Osteoblast (primary cell): Measurements from ENCODE around the gene NAV3. TPM values are rescaled to one million over a fixed set of nuclear protein-coding genes. Genes with fewer than 3 reads are reported as not detected.

Experiments used
- DNase-seq: peaks from one replicate; pipeline ENCODE4 v3.0.0; 2011; ENCODE audit warnings: low spot score, mixed read lengths; ENCODE audit not compliant: insufficient read length; ENCODE audit errors: missing footprints
- H2AFZ ChIP-seq: 2 replicates; pipeline ENCODE4 v1.6.0; 2011; ENCODE audit warnings: mild to moderate bottlenecking, low read length
- H3K27ac ChIP-seq: 2 replicates; pipeline ENCODE4 v1.5.1; 2011; ENCODE audit warnings: mild to moderate bottlenecking, low read depth, low read length, moderate library complexity
- H3K27me3 ChIP-seq: 2 replicates; pipeline ENCODE4 v1.6.0; 2012; ENCODE audit warnings: mild to moderate bottlenecking, control low read depth, inconsistent platforms, low read length, moderate library complexity; ENCODE audit not compliant: insufficient read depth
- H3K36me3 ChIP-seq: 2 replicates; pipeline ENCODE4 v1.5.1; 2011; ENCODE audit warnings: mild to moderate bottlenecking, low read length, control low read depth, moderate library complexity; ENCODE audit not compliant: insufficient read depth
- H3K4me1 ChIP-seq: 2 replicates; pipeline ENCODE4 v1.5.1; 2011; ENCODE audit warnings: mild to moderate bottlenecking, low read length, control low read depth, moderate library complexity; ENCODE audit not compliant: insufficient read depth
- H3K4me2 ChIP-seq: 2 replicates; pipeline ENCODE4 v1.6.0; 2011; ENCODE audit warnings: mild to moderate bottlenecking, low read length; ENCODE audit not compliant: insufficient read depth
- H3K4me3 ChIP-seq: fragments of 200-600 bp; sonication (generic); 3 replicates; pipeline ENCODE4 v1.5.1; 2012; ENCODE audit warnings: mild to moderate bottlenecking, low read length, inconsistent platforms; ENCODE audit not compliant: insufficient read depth
- H3K79me2 ChIP-seq: 2 replicates; pipeline ENCODE4 v1.6.0; 2012; ENCODE audit warnings: mild to moderate bottlenecking, low read length, control low read depth, inconsistent platforms; ENCODE audit not compliant: insufficient read depth
- H3K9me3 ChIP-seq: 2 replicates; pipeline ENCODE4 v1.5.1; 2011; ENCODE audit warnings: low read depth, low read length, control low read depth
- H4K20me1 ChIP-seq: 2 replicates; pipeline ENCODE4 v1.6.0; 2012; ENCODE audit warnings: mild to moderate bottlenecking, low read length, control low read depth; ENCODE audit not compliant: insufficient read depth
- total RNA-seq: library from RNA; depleted of rRNA; stranded (reverse); fragments of >200 nt; gene quantifications from 2 replicates; pipeline ENCODE4 v1.2.3, GENCODE V29; 2012
- TF ChIP-seq, protein P1 (sequence below): IDR thresholded peaks from 2 replicates; pipeline ENCODE4 v1.5.1; 2011; ENCODE audit warnings: mild to moderate bottlenecking, low read depth, low read length, moderate library complexity; ENCODE audit errors: extremely low read depth

NAV3 gene
- total RNA-seq, 1 donor = 84.7 TPM

DNA sequence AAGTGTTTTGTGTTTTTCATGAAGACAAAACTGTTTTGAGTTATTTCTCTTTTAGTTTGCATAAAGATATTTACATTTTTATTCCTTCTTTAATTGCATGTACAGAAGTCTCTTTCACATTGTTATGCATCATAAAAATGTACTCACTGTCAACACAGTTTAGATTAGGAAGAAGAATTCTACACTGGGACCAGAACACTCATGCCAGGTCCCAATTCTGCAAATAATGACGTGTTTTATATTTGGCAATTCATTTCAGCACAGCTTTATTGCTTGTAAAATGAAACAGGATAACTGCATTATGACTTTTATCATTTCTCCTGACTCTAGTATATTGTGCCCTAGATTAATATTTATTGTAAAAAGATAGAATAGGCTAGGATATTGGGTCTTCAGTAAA is 369.2 kb downstream of the NAV3 start:
- Histone ChIP-seq H4K20me1 (no peaks in the 10 kb centered on the region), H3K9me3 (no peaks in the 10 kb centered on the region), H3K27ac (no peak overlapping the region), H3K4me3 (no peak overlapping the region), H3K27me3 (no peaks in the 10 kb centered on the region), H3K4me2 (no peak overlapping the region), H3K79me2 (no peaks in the 10 kb centered on the region), H3K4me1 (peaks cover 7% of the 10 kb centered on the region), H2AFZ (no peak overlapping the region), H3K36me3 (peaks cover 10% of the 10 kb centered on the region)
- TF ChIP-seq, protein P1, sequence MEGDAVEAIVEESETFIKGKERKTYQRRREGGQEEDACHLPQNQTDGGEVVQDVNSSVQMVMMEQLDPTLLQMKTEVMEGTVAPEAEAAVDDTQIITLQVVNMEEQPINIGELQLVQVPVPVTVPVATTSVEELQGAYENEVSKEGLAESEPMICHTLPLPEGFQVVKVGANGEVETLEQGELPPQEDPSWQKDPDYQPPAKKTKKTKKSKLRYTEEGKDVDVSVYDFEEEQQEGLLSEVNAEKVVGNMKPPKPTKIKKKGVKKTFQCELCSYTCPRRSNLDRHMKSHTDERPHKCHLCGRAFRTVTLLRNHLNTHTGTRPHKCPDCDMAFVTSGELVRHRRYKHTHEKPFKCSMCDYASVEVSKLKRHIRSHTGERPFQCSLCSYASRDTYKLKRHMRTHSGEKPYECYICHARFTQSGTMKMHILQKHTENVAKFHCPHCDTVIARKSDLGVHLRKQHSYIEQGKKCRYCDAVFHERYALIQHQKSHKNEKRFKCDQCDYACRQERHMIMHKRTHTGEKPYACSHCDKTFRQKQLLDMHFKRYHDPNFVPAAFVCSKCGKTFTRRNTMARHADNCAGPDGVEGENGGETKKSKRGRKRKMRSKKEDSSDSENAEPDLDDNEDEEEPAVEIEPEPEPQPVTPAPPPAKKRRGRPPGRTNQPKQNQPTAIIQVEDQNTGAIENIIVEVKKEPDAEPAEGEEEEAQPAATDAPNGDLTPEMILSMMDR = no peak
- no peak for DNase-seq

DNA sequence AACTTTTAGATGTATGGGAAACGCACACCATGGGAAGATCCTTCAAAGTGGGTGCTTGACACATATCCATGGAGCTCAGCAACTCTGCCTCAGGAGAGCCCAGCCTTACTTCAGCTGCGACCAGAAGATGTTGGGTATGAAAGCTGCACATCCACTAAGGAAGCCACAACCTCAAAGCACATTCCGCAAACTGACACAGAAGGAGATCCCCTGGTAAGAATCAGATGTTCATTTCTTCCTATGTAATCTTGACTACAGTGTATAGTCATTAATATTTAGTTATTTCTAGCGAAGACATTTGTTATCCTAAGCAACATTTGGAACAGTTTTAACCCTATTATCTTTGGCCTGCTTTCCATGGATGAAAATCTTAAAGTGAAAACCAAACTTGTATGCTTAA is 374.2 kb downstream of the NAV3 start:
- Histone ChIP-seq H3K27ac (no peak overlapping the region), H3K79me2 (no peaks in the 10 kb centered on the region), H3K4me2 (no peak overlapping the region), H3K27me3 (no peaks in the 10 kb centered on the region), H4K20me1 (no peaks in the 10 kb centered on the region), H3K36me3 (peaks cover 13% of the 10 kb centered on the region), H3K4me3 (no peak overlapping the region), H3K9me3 (no peaks in the 10 kb centered on the region), H3K4me1 (no peaks in the 10 kb centered on the region), H2AFZ (no peak overlapping the region)
- TF ChIP-seq, protein P1 = no peak
- DNase-seq = no peak

DNA sequence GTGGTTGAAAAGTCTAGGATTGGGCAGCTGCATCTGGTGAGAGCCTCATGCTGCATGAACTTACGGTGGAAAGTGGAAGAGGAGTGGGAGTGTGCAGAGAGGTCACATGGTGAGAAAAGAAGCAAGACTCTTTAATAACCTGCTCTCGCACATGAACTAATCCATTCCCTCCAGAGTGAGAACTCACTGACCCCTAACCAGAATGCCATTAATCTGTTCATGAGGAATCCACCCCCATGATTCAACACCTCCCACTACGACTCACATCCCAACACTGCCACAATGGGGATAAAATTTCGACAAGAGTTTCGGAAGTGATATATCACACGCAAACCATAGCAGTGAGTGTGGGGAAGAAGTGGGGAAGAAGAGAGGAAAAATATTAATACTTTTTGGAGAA is 377.4 kb downstream of the NAV3 start:
- H3K79me2 ChIP-seq = no peaks in the 10 kb centered on the region
- H3K36me3 ChIP-seq = peaks cover 35% of the 10 kb centered on the region
- H3K4me3 ChIP-seq = no peak overlapping the region
- H3K27me3 ChIP-seq = no peaks in the 10 kb centered on the region
- H2AFZ ChIP-seq = no peak overlapping the region
- H3K4me2 ChIP-seq = no peak overlapping the region
- TF ChIP-seq, protein P1 = no peak
- peaks cover 14% of the 10 kb centered on the region for H3K4me1 ChIP-seq
- H4K20me1 ChIP-seq = no peaks in the 10 kb centered on the region
- no peaks in the 10 kb centered on the region for H3K9me3 ChIP-seq
- H3K27ac ChIP-seq = no peak overlapping the region
- DNase-seq = no peak

DNA sequence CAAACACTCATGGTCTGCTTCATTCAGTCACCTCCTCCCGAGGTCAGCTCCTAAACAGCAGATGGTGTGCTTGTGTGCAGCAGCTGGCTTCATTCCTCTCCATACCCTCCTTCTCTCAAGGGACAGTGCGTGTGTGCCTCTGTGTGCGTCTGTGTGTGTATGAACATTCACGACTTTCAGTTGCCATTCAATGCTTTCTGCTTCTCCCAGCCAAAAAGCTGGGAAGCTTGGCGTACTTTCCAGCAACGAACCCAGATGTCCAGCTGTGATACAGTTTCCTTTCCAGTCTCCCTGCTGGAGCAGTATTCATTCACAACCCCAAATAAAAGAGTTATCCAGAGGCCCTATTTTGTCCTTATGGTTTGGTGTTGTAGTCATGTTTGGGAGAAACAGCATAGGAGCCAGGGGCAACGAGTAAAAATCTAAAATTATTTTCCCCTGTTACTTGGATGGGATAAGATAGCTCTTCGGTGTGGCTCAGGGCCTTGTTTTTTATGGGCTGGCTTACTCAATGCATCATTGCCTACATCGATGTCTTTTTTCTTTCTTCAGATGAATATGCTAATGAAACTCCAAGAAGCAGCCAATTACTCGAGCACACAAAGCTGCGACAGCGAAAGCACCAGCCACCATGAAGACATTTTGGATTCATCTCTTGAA is 379.3 kb downstream of the NAV3 start:
- Histone ChIP-seq H3K4me1 (peaks cover 14% of the 10 kb centered on the region), H3K27me3 (no peaks in the 10 kb centered on the region), H3K27ac (peak overlapping the region; percentile 71), H2AFZ (no peak overlapping the region), H3K36me3 (peaks cover 32% of the 10 kb centered on the region), H3K4me3 (no peak overlapping the region), H3K4me2 (no peak overlapping the region), H3K79me2 (no peaks in the 10 kb centered on the region), H4K20me1 (no peaks in the 10 kb centered on the region), H3K9me3 (no peaks in the 10 kb centered on the region)
- TF ChIP-seq, protein P1 = no peak
- no peak for DNase-seq
